GM19397 (cell line): ENCODE results near the gene ASIC2.

ENCODE experiments used
- ATAC-seq: cut with Tn5 transposase; IDR thresholded peaks from one replicate; pipeline ENCODE4 v1.9.1; 2021; ENCODE audit warnings: mild to moderate bottlenecking, moderate library complexity; ENCODE audit not compliant: unreplicated experiment

Gene ASIC2

DNA sequence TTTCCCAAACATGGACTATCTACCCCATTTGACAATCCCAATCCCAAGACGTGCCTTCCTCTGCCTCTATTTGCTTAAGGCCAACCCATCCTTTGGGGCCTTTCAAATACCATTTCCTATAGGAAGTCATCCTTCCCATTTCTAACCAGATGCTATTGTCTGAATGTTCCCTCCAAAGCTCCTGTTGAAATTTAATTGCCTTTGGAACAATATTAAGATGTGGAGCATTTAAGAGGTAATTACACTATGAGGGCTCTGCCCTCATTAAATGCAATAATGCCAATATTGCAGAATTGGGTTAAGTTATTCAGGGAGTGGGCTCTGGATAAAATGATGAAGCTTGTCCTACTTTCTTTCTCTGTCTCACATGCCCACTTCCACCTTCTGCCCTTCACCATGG is 125.4 kb downstream of the ASIC2 start:
- no peak for ATAC-seq

DNA sequence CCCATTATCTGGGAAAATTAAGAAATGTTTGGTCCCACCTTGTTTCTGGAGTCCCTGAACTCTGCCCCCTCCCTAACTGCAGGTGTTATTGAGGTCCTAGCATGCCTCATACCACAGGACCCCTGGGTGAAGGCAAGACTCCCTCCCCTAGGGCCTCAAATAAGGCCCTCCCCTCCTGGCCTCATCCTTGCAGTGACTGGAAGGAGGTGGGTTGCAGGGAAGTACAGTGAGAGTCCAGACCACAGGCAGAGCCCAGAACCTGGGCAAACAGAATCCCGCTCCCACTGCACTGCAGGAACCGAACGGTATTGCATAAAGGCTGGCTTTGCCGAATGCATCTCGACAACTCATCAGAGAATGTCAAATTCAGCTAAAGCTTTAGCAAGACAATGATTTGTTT is 126.6 kb downstream of the ASIC2 start:
- ATAC-seq = no peak

DNA sequence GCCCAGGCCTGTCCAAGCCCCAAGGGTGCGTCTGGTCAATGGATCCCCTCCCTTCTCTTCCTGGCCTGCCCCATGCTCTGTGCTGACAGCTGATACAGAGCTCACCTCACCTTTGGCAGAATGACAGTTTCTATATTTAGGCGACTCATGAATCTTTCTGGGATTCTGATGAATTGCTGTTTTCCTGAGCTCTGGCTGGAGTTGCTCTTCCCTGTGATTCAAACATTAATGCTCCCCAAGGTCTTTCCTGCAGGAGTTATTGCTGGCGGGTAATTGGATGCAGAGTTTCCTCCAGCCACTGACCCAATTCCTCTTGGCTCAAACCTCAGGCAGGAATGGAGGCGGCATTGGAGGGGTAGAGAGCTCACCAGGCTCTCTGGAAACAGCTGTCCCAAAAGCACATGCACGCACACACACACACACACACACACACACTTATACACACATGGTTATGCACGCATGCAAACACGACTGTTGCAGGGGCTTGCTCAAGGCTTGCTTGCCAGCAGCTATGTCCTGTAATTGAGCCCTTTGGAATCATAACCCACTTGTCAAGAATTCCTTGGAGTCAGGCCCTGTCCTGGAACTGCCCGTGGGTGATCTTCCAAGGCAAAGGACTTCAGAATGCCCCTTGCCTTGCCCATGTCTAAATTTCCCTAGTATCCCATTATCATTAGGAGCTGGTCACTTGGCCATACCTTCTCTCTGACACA is 128.8 kb downstream of the ASIC2 start:
- no peak for ATAC-seq

DNA sequence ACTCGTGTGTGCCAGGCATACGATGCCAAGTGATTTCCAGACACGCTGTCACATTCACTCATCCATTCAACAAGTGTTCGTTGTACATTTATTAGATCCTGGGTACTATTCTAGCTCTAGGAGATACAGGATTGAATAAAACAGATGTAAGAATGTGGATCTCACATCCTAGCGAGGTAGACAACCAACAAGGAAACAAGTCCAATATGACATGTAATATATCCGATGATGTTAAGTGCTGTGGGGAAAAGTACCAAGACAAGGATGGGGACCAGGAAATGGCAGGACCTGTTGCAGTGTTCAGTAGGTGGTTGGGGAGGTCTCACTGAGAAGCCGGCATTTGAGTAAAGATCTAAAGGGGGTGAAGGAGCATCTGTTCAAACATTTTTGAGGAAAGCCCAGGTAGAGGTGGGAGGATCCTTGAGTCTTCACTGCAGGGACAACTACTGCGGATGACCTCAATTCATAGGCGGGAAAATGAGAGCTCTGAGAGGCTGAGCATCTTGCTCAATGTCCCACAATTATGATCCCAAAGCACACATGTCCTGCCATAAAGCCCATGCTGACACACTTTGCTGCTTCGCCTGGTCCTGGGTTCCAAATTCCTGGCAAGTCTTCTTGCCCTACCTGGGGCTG is 129.4 kb downstream of the ASIC2 start:
- ATAC-seq = no peak

DNA sequence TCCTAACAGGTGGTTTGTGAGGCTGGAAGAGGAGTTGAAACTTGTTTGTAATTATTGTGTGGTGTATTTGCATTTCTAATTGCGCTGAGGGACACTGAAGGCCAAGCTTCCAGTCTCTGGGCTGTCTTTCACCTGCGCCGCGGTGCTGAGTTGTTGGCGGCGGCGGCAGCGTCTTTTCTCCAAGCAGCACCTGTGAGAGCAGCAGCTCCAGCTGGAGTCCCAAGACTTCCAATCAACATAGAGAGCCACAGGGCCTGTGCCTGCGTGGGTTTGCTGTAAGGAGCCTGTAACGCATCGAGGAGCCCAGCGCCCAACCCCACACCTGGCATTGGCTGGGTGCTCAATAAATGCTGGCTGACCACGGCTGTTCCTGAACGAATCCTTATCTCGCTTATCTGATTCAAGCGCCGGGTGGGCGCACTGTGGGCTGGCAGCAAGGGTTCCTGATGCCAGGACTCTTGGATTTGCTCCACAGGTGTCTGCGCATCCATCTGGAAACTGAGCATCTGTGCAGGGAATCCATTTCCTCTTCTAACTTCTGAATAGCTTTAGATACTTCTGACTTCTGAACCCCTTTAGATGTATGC is 138.1 kb downstream of the ASIC2 start:
- ATAC-seq = no peak

DNA sequence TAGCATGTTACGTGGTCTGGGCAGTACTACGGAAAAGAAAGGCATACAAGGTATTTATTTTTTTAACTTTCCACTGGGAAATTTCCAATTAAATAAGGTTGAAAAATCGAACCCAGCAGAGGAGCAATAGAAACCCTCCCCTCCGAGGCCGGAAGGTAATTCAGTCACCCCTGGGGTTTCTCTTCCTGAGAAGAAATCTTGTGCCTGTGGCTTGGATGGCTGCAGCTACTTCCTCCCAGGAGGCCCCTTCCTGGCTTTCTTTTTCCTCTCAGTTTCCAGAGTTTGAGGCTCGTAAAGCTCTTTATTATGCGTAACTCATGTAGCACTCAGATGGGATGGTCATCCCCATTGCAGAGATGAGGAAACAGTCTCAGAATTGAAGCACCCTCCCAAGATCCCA is 140.3 kb downstream of the ASIC2 start:
- ATAC-seq = no peak

DNA sequence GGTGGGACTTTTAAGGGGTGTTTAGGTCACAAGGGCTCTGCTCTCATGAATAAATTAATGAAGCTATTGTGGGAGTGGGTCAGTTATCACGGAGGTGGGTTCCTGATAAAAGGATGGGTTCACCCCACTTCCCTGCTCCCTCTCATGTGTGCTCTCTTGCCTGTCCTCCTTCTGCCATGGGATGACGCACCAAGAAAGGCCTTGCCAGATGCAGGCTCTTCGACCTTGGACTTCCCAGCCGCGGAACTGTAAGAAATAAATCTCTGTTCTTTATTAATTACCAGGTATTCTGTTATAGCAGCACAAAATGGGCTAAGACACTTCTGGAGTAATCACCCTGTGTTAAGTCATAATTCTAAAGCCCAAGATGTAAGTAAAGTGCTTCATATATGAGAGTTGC is 141.5 kb downstream of the ASIC2 start:
- no peak for ATAC-seq

DNA sequence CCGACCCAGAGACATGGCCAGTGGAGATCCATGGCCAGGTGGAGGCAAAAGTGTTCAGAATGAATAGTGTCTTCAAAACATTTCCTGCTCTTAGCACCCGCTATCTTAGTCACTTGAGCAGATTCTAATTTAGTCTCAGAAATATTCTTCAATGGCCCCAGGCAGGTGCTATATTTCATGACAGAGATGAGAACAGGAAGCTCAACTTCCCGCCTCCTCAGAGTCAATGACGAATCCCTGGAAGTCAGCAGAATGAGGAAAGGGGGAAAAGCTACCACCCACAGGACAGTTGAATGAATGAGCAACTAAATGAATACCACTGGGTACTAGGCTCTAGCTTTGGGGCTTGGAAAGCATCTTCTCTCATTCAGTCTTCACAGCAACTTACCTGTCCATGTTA is 147.2 kb downstream of the ASIC2 start:
- no peak for ATAC-seq

DNA sequence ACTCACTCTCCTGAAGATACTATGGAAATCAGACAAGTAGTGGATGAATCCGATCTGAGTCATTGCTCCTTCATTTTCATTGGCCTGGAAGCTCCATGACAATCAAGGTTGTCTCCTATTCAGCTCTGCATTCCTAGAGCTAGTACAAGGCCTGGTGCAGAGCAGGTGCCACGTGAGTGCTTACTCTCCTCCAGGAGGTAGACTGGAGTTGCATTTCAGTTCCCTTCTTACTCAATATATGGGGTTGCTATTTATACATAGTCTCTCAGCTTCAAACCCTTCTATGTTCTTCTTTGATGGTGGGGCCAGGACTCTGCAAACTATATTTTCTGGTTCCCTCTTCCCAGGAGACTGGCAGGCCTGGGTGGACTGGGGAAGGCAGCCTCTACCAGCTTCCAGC is 148.3 kb downstream of the ASIC2 start:
- ATAC-seq = no peak

DNA sequence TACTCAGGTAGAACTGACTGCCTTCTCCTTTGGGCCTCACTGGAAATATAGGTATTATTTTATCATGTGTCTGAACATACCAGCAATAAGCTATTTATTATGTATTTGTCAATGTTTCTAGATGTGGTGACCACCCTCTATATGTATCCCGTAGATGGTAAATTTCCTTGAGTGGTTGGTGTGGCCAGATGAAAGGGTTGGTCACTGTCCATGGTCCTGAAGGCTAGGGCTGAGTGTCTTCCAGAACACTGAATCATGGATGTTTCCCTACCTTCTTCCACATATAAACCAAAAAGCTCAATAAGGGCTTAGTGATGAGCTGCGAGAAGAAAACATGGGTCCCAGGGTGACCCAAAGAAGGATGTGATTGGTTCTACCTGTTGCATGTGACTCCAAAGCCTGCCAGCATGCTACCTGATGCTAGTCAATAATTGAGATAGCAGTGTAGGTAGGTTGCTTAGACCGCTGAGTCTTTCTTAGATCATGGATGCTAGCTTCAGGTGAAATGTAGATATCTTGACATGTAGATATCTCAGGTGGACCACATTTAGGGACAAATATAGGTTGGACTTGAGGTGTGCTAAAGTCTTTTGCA is 150.3 kb downstream of the ASIC2 start:
- no peak for ATAC-seq

DNA sequence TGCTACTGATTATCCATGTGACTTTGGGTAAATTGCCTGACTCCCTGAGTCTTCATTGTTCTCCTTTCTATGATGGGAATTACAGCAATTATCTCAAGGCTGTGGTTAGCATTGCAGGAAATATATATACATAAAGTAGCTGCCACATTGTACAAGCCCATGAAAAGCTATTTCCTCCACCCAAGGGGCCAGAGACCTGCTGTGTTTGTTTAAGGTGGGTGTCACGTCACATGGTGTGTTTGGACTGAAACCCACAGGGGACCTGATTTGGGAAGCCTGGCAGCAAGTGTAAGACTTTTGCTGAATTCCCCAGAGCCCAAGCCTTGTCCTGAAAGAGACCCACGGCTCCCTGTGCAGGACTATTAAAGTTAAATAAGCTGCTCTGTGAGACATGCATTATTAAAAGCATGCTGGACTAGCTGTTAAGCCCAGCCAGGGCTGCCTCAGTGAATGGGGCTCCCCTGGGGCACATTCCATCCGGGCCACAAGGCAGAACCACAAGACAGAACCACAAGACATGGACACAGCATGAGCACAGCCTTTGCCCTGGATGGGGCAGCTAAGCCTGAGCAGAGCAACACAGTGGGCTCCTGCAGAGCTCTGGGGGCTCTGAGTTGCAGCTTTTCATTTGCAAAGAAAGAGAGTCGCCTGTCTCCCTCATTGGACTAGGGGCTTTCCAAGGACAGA is 152.5 kb downstream of the ASIC2 start:
- no peak for ATAC-seq

DNA sequence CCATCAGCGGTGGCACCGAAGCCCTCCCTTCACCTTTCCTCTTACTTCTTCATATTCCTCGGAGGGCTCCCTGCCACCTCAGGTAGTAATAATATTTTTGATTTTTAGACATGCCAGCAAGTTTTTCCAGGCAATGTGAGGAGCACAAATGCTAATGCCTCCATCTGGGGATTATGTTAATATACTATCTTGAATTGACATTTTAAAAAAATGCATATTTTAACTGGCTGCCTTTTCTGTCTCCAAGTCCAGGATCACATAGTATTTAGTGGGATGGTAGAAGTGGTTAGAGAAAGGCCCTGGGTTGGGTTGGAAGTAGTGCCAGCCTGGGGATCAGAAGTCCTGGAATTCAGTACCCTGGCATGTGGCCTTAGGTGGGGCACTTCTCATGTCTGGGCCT is 154.5 kb downstream of the ASIC2 start:
- ATAC-seq = no peak

DNA sequence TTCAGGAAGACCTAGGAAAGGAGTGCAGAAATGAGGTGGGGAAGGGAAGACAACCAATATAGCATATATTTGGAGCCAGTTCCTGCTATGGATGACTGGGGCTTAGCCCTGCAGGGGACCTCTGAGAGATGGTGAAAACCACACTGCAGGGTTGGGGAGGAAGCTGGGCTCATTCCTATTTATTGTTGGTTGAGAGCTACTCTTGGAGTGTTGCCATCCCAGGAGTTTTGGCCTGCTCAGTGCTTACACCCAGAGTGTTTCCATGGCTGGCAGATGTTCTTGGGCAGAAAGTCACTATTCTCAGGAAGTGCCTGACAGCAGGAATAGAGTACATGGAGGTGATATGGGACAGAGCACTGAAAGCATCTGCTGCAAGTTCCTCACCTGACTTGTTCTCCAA is 155.7 kb downstream of the ASIC2 start:
- ATAC-seq = no peak

DNA sequence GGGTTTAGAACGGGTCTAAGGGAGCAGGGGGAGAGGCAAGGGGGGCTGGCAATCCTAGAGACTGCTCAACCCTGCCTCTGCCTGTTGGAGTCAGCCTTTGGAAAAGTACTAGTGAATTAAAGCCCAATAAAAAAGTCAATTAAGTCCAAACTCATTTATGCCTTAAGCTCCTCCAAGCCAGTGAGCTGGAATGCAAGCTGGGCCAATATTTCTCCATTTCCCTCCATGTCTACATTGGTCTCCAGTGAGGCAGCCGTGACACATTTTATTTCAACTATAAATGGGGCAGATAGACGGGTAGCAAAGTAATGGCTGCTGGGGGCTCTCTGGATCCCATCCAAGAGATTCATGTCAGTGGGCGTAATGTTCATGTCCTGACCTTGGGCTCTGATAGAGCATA is 157.4 kb downstream of the ASIC2 start:
- no peak for ATAC-seq

DNA sequence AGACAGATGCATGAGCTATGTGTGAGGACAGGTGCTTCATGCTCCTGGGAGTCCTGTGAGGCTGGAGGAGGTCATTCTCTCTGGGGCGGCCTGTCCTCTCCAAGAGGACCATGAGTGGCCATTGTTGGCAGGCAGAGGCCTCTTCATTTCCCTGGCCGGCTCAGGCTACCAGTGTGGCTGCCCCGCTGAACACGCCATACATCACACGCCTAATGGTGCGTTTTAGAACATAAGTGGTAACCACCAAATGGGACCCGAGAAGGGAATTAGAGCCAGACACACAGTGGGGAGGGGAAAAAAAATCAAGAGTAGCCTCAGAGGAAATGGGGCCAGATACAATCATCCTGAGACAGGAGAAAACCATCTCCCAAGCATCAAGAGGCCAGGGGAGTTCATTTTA is 161.5 kb downstream of the ASIC2 start:
- no peak for ATAC-seq

DNA sequence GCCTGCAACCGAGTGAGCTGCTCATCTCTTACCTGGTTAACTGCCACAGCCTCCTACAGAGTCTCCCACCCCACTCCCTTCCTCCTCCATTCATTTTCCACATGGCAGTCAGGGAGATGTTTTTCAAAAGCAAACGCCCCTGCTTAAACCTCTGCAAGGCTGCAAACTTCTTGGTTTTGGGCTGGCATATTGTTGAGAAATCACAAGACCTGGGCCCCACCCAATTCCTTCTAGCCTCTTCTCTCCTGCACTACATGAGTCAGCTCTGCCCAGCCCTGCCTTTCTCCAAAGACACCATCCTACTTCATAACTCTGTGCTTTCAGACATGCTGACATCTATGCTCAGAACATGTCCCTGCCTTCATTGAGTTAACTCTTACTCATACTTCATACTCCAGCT is 165.4 kb downstream of the ASIC2 start:
- ATAC-seq = no peak

DNA sequence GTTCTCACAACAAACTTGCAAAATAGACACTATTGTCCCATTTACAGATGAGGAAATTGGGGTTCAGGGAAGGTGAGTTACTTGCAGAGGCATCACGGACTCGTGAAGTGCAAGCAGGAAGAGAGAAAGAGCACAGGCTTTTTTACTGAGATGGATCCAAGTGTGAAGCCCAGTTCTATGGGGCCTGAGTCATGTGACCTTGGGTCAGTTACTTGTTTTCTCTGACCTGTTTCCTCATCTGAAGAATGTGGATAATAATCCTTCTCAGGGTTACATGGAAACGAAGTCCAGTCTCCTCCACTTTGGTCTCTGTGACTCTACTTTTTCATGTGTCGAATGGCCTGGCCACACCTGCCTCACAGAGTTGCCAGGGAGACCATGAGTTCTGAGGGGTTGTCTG is 167.0 kb downstream of the ASIC2 start:
- no peak for ATAC-seq

DNA sequence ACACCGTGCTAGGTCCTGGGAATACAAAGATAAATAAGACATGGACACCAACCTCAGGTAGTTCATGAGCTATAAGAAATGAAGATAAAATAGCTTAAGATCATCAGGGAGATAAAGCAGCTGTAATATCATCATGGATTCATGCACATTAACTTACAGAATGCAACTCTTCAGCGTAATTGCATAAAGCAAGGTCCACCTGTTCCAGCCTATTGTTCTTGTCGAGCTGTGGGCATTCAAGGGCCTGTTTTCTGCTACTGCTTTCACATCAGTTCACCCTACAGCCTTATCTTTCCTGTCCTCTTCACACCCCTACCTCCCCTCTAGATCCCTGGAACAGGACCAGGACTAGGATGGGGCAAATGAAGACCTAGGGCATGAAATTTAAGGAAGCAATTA is 167.5 kb downstream of the ASIC2 start:
- no peak for ATAC-seq

DNA sequence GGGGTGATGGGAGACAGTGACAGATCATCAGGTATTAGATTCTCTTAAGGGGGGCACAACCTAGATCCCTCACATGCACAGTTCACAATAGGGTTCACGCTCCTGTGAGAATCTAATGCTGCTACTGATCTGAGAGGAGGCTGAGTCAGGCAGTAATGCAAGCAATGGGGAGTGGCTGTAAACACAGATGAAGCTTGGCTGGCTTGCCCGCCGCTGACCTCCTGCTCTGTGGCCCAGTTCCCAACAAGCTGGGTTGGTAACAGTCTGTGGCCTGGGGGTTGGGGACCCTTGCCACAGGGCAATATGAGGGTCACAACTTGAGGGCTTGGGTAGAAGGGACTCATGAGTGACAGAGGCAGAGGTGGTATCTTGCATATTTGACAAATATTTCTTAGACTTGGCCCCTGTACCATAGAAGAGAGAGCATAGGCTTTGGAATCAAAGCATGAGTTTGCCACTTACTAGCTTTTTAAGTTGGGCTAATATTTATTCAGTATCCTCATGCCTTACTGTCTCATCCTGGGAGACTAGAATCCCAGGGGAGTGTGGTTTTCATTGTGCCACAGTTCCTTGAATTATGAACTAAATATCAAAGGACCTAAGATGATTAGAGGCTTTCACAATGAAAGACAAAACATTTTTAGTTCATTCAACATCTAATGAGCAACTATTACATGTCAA is 168.1 kb downstream of the ASIC2 start:
- ATAC-seq = no peak

DNA sequence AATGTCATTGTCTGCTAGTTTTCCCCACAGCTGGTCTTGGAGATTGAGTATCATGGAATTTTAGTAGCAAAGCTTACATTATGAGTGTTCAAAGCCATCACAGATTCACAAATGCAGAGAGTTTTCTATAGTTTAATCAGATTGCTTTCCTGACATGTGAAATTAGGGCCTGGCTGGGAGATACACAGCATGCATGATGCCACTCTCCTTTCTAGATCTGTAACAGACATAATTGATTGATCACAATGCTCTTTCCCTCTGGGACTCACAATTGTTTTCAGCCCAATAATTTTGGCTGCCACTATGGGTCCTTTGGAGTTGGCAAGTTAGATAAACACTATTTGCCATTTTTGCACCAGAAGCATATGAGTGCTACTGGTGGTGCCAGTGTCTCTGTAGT is 168.9 kb downstream of the ASIC2 start:
- ATAC-seq = no peak

DNA sequence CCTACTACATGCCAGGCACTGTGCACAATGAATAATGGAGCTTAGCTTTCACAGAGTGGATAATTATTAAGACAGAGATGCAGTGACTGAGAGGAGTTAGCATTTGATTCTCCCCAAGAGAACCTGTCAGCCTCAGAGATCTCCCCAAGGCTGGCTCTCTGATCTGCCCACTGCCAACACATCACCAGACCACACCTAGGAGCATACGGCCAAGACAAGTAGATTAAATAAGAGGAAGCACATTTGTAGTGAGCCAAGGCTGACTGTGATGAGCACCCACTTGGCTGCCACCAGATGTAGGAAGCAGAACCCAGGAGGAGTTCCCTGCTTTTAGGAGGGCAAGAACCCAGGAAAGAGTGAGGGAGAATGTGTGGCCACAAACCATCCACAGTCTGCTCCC is 171.3 kb downstream of the ASIC2 start:
- ATAC-seq = no peak
